NCI-H345 (cell line): ENCODE measurements around the gene SSC5D.
"Not testable (repeated sequence)": the region's sequence is repeated elsewhere in the genome, so short reads cannot be mapped to it uniquely, and the experiment has no call there.

Experiments used
- DNase-seq: peaks from one replicate; lab custom pipeline; 2025; lab: John Stamatoyannopoulos, UW

Gene SSC5D

GRCh38 chr19:55503502-55504251, 15.4 kb downstream of the SSC5D start:
- peak; percentile 82 for DNase-seq

GRCh38 chr19:55504252-55504603, 16.0 kb downstream of the SSC5D start:
- DNase-seq = no peak

- no peak for DNase-seq
Observed at GRCh38 chr19:55504981-55505380, 16.7 kb downstream of the SSC5D start.

- no peak for DNase-seq
Observed at GRCh38 chr19:55508120-55508519, 19.9 kb downstream of the SSC5D start.

- DNase-seq = peak; percentile 89
Observed at GRCh38 chr19:55516878-55517620, 28.8 kb downstream of the SSC5D start.

GRCh38 chr19:55519451-55520311, 31.4 kb downstream of the SSC5D start:
- DNase-seq = no peak

- DNase-seq = no peak
Observed at GRCh38 chr19:55520691-55521292, 32.6 kb downstream of the SSC5D start.

GRCh38 chr19:55525289-55526101, 37.3 kb downstream of the SSC5D start:
- no peak for DNase-seq

GRCh38 chr19:55526216-55527196, 38.3 kb downstream of the SSC5D start:
- DNase-seq = peak; percentile 40

- no peak for DNase-seq
Observed at GRCh38 chr19:55527197-55528029, 39.2 kb downstream of the SSC5D start.

GRCh38 chr19:55528030-55528803, 40.0 kb downstream of the SSC5D start:
- DNase-seq = peak; percentile 30

- DNase-seq = no peak
Observed at GRCh38 chr19:55529636-55530234, 41.5 kb downstream of the SSC5D start.

- DNase-seq = no peak
Observed at GRCh38 chr19:55530996-55531395, 42.8 kb downstream of the SSC5D start.

GRCh38 chr19:55534280-55534679, 46.0 kb downstream of the SSC5D start:
- DNase-seq = not testable (repeated sequence)

GRCh38 chr19:55535173-55535964, 47.1 kb downstream of the SSC5D start:
- no peak for DNase-seq

- no peak for DNase-seq
Observed at GRCh38 chr19:55535965-55536350, 47.7 kb downstream of the SSC5D start.

- DNase-seq = no peak
Observed at GRCh38 chr19:55536366-55536765, 48.1 kb downstream of the SSC5D start.
